ENCODE results near the gene SMS.

DNA sequence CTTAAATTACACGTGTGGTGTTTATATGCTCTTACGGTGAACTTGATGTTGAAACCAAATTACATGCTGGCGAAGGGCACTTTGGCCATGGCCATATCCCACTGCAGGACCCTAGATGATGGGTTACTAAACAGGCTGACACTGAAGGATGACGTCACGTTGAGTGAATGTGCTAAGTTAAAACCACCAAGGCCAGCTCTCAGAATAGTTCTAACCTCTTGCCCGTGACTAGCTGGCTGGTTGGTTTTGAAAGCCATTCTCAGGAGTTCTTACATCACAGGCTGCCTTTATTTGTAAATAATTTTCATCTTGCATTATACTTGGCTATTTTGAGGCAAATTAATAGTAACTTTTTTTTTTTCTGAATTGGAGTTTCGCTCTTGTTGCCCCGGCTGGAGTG, 50.3 kb downstream of the SMS start:
- TF ChIP-seq POLR2A (IDR thresholded peaks at IDR 0.05): no peak
- TF ChIP-seq, protein P1, sequence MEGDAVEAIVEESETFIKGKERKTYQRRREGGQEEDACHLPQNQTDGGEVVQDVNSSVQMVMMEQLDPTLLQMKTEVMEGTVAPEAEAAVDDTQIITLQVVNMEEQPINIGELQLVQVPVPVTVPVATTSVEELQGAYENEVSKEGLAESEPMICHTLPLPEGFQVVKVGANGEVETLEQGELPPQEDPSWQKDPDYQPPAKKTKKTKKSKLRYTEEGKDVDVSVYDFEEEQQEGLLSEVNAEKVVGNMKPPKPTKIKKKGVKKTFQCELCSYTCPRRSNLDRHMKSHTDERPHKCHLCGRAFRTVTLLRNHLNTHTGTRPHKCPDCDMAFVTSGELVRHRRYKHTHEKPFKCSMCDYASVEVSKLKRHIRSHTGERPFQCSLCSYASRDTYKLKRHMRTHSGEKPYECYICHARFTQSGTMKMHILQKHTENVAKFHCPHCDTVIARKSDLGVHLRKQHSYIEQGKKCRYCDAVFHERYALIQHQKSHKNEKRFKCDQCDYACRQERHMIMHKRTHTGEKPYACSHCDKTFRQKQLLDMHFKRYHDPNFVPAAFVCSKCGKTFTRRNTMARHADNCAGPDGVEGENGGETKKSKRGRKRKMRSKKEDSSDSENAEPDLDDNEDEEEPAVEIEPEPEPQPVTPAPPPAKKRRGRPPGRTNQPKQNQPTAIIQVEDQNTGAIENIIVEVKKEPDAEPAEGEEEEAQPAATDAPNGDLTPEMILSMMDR (IDR thresholded peaks at IDR 0.05 in 8 of 11, conservative IDR thresholded peaks at IDR 0.05 in 3 of 11): no peak

Measured in spleen (tissue), 7 donors.